ENCODE data around the gene PLCZ1. TPM values are rescaled to one million over a fixed set of nuclear protein-coding genes. Genes with fewer than 3 reads are reported as not detected.
"Not testable (repeated sequence)": the region's sequence is repeated elsewhere in the genome, so short reads cannot be mapped to it uniquely, and the experiment has no call there.

Gene PLCZ1
- polyA plus RNA-seq (2012; ENCODE audit: insufficient read depth, insufficient read length, low read depth) = not detected

DNA sequence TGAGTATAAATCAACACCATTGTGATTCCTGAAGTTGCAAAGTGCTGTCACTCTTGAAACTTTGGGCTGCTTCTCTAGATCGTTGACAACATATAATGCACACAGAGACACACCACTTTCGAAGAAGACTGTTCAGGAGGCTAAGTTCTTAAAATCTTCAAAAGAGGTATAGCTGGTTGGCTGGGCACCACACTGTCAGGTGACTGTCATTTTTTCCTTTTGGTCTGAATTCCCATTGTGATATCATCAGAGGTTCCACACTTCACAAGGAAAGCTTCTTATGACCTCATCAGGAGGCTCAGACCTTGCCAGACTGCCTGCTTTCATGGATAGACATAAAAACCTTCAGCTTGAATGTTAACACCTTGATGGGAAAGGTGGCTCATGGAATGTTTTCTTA lies at the start of gene PLCZ1, which contains the start of gene CAPZA3:
PLCZ1 (minus strand) TSS at position 194 of the 400 bp plus-strand sequence. CDS start 641 bp downstream, outside the sequence.
CAPZA3 (plus strand) TSS at position 301 of the 400 bp plus-strand sequence. CDS start 150 bp downstream, outside the sequence.
- TF ChIP-seq, protein P1, sequence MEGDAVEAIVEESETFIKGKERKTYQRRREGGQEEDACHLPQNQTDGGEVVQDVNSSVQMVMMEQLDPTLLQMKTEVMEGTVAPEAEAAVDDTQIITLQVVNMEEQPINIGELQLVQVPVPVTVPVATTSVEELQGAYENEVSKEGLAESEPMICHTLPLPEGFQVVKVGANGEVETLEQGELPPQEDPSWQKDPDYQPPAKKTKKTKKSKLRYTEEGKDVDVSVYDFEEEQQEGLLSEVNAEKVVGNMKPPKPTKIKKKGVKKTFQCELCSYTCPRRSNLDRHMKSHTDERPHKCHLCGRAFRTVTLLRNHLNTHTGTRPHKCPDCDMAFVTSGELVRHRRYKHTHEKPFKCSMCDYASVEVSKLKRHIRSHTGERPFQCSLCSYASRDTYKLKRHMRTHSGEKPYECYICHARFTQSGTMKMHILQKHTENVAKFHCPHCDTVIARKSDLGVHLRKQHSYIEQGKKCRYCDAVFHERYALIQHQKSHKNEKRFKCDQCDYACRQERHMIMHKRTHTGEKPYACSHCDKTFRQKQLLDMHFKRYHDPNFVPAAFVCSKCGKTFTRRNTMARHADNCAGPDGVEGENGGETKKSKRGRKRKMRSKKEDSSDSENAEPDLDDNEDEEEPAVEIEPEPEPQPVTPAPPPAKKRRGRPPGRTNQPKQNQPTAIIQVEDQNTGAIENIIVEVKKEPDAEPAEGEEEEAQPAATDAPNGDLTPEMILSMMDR (IDR thresholded peaks at IDR 0.05; ENCODE audit: low read depth, low read length) = no peak
- Histone ChIP-seq H3K27me3 (no peaks in the 10 kb centered on the region), H3K4me3 (ENCODE audit: low read depth, low read length) (no peak within 1 kb of the TSS), H3K36me3 (no peaks in the 10 kb centered on the region), H3K4me1 (no peaks in the 10 kb centered on the region), H3K9me3 (no peaks in the 10 kb centered on the region)
- DNase-seq = no peak

- not testable (repeated sequence) for H3K27me3 ChIP-seq; DNase-seq; H3K36me3 ChIP-seq; H3K4me3 ChIP-seq (ENCODE audit: low read depth, low read length); H3K9me3 ChIP-seq; H3K4me1 ChIP-seq
Observed at GRCh38 chr12:18785465-18785864, 47.7 kb upstream of the PLCZ1 start.

GRCh38 chr12:18782827-18783226 lies 45.0 kb upstream of the PLCZ1 start:
- no peak overlapping the region for H3K4me3 ChIP-seq (ENCODE audit: low read depth, low read length)
- no peaks in the 10 kb centered on the region for H3K9me3 ChIP-seq
- no peaks in the 10 kb centered on the region for H3K27me3 ChIP-seq
- TF ChIP-seq, protein P1 (IDR thresholded peaks at IDR 0.05; ENCODE audit: low read depth, low read length) = no peak
- H3K36me3 ChIP-seq = no peaks in the 10 kb centered on the region
- no peak for DNase-seq
- H3K4me1 ChIP-seq = no peaks in the 10 kb centered on the region

DNA sequence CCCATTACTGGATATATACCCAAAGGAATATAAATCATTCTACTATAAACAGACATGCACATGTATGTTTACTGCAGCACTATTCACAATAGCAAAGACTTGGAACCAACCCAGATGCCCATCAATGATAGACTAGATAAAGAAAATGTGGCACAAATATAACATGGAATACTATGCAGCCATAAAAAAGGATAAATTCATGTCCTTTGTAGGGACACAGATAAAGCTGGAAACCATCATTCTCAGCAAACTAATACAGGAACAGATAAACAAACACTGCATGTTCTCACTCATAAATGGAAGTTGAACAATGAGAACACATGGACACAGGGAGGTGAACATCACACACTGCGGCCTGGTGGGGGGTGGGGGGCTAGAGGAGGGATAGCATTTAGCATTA lies 28.7 kb upstream of the PLCZ1 start:
- not testable (repeated sequence) for H3K27me3 ChIP-seq; DNase-seq; H3K4me3 ChIP-seq (ENCODE audit: low read depth, low read length); H3K36me3 ChIP-seq; H3K9me3 ChIP-seq; H3K4me1 ChIP-seq

GRCh38 chr12:18755341-18755740 lies 17.5 kb upstream of the PLCZ1 start:
- Histone ChIP-seq H3K4me3 (ENCODE audit: low read depth, low read length) (no peak overlapping the region), H3K36me3 (no peaks in the 10 kb centered on the region), H3K27me3 (no peaks in the 10 kb centered on the region), H3K4me1 (no peaks in the 10 kb centered on the region; the same call in 1 of the 2 replicates), H3K9me3 (no peaks in the 10 kb centered on the region)
- DNase-seq = no peak
- TF ChIP-seq, protein P1 (IDR thresholded peaks at IDR 0.05; ENCODE audit: low read depth, low read length) = no peak

GRCh38 chr12:18754124-18754707 lies 16.4 kb upstream of the PLCZ1 start:
- no peak overlapping the region for H3K4me3 ChIP-seq (ENCODE audit: low read depth, low read length)
- H3K4me1 ChIP-seq = no peaks in the 10 kb centered on the region; the same call in 1 of the 2 replicates
- H3K36me3 ChIP-seq = no peaks in the 10 kb centered on the region; the same call in 1 of the 2 replicates
- H3K27me3 ChIP-seq = no peaks in the 10 kb centered on the region
- H3K9me3 ChIP-seq = no peaks in the 10 kb centered on the region
- TF ChIP-seq, protein P1 (IDR thresholded peaks at IDR 0.05; ENCODE audit: low read depth, low read length) = no peak
- no peak for DNase-seq

DNA sequence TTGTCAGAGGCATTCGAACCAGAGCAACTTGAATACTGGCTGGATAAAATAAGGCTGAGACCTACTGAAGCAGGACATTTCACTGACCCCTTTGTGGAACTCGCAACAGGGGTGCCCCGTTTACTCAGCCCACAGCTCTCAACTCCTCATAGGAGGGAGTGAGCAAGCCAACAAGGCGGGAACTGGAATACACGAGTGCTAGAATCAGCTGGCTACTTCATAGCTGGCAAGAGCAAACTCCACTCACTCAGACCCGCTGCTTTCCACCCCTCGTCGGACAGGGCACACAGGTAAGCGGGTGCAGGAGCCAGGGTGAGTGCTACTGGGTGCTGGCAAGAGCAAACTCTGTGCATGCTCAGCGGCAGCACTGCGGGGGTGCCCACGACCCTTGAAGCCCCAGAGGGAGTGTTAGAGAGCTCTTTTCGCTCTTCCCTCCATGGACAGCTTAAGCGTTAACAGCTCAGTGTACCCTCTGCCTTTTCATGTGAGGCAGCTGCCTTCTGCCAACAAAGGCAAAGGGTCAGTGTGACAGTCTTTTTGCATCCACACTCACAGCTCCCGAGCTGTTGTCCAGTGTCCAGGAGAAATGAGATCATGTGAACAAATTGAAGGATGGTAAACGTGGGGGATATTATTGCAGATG lies 15.8 kb upstream of the PLCZ1 start:
- Histone ChIP-seq H3K4me3 (ENCODE audit: low read depth, low read length) (no peak overlapping the region), H3K27me3 (no peaks in the 10 kb centered on the region), H3K9me3 (no peaks in the 10 kb centered on the region), H3K36me3 (no peaks in the 10 kb centered on the region; the same call in 1 of the 2 replicates), H3K4me1 (no peaks in the 10 kb centered on the region; the same call in 1 of the 2 replicates)
- no peak for DNase-seq
- TF ChIP-seq, protein P1 (IDR thresholded peaks at IDR 0.05; ENCODE audit: low read depth, low read length) = no peak

Measured in BE2C (cell line).